Measurements from ENCODE around the gene ADAM12. TPM values are rescaled to one million over a fixed set of nuclear protein-coding genes. Genes with fewer than 3 reads are reported as not detected.

The ADAM12 gene
- total and polyA plus RNA-seq, 11 donors = 0.04 to 11.2 (median 0.82) TPM; not detected in 1

DNA sequence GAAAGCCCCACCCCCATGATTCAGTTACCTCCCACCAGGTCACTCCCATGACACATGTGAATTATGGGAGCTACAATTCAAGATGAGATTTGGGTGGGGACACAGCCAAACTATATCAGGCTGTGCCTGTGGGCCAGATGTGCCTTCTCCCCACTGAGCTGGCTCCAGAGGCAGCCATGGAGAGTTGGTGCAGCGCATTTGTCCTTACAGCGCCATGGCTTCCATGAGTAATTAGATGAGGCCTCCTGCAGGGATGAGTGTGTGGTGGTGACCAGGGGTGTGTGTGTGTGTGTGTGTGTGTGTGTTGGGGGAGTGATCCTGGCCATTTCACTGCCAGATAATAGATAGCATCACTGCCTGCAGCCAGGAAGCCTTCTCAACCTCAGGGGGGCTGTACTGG is 397.3 kb downstream of the ADAM12 start:
- H3K27ac ChIP-seq = no peak overlapping the region
- no peak for TF ChIP-seq POLR2A (IDR thresholded peaks at IDR 0.05)
- TF ChIP-seq, protein P1, sequence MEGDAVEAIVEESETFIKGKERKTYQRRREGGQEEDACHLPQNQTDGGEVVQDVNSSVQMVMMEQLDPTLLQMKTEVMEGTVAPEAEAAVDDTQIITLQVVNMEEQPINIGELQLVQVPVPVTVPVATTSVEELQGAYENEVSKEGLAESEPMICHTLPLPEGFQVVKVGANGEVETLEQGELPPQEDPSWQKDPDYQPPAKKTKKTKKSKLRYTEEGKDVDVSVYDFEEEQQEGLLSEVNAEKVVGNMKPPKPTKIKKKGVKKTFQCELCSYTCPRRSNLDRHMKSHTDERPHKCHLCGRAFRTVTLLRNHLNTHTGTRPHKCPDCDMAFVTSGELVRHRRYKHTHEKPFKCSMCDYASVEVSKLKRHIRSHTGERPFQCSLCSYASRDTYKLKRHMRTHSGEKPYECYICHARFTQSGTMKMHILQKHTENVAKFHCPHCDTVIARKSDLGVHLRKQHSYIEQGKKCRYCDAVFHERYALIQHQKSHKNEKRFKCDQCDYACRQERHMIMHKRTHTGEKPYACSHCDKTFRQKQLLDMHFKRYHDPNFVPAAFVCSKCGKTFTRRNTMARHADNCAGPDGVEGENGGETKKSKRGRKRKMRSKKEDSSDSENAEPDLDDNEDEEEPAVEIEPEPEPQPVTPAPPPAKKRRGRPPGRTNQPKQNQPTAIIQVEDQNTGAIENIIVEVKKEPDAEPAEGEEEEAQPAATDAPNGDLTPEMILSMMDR (IDR thresholded peaks at IDR 0.05) = no peak
- ATAC-seq = no peak
- 96 to 100% (median 99%) methylated on average over 2 of the region's 2 CpGs for WGBS, 4 donors
- H3K4me3 ChIP-seq = no peak overlapping the region
- no peaks in the 10 kb centered on the region for H3K36me3 ChIP-seq
- H3K27me3 ChIP-seq = no peaks in the 10 kb centered on the region
- no peak for DNase-seq
- H3K4me1 ChIP-seq = no peaks in the 10 kb centered on the region
- H3K9me3 ChIP-seq = no peaks in the 10 kb centered on the region
- intact Hi-C loops (cut with DNase I) = no loop called here

- Histone ChIP-seq H3K27me3 (no peaks in the 10 kb centered on the region), H3K4me3 (no peak overlapping the region), H3K9me3 (no peaks in the 10 kb centered on the region), H3K36me3 (no peaks in the 10 kb centered on the region), H3K4me1 (no peaks in the 10 kb centered on the region), H3K27ac (no peak overlapping the region)
- DNase-seq (peak in 1 of 5 donors; percentile 54), ATAC-seq (no peak)
- no peak for TF ChIP-seq POLR2A (IDR thresholded peaks at IDR 0.05)
- TF ChIP-seq, protein P1 (IDR thresholded peaks at IDR 0.05) = no peak
- 94 to 96% (median 94%) methylated on average over 5 of the region's 5 CpGs for WGBS, 4 donors
- intact Hi-C loops (cut with DNase I) = loop anchor here in 6 of 10 donors (5.0 to 10.0 kb wide), 7 partner anchors 103 to 1865 kb away; no protein-coding TSS in a partner anchor
Measured at GRCh38 chr10:125989791-125990190, 398.5 kb downstream of the ADAM12 start.

DNA sequence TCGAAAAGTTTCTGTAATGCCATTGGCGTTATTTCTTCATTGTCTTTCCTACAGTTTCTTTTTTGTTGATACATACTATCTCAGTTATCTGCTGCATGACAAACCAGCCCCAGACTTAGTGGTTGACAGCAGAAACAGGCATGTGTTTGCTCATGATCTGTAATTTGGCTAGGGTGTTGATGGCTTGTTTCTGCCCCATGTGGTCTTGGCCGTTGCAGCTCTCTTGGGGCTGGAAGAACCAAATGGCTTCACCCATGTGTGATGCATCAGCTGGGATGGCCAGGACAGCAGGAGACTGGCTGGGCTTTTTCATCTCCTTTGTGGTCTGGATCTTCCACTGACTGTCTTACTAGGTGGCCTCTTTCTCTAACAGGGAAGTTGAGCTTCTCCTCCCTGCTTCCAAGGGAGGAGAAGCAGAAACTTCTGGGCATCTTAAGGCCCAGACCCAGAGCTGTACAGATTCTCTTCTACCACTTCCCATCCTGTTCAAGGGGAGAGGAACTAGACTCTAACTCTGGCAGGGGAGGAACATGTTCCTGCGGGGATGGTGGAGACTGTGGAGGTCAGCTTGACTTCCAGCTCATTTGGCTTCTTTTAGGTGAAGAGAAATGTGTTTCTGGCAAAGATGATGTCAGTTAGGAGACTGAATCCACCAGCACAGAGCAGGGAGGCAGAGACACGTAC is 402.6 kb downstream of the ADAM12 start:
- H3K9me3 ChIP-seq = no peaks in the 10 kb centered on the region
- H3K27me3 ChIP-seq = no peaks in the 10 kb centered on the region
- H3K36me3 ChIP-seq = no peaks in the 10 kb centered on the region
- H3K4me3 ChIP-seq = no peak overlapping the region
- 71 to 81% (median 78%) methylated on average over 5 of the region's 5 CpGs for WGBS, 4 donors
- ATAC-seq = peak in 2 of 4 donors; percentile 14 to 62
- TF ChIP-seq, protein P1 (IDR thresholded peaks at IDR 0.05) = no peak
- no peak for TF ChIP-seq POLR2A (IDR thresholded peaks at IDR 0.05)
- H3K27ac ChIP-seq = no peak overlapping the region
- intact Hi-C loops (cut with DNase I) = loop anchor here in 6 of 10 donors (5.0 to 10.0 kb wide), 7 partner anchors 107 to 1869 kb away; no protein-coding TSS in a partner anchor
- no peaks in the 10 kb centered on the region for H3K4me1 ChIP-seq
- DNase-seq = no peak

GRCh38 chr10:125984865-125985495 is 403.3 kb downstream of the ADAM12 start:
- ATAC-seq (no peak), DNase-seq (no peak)
- Histone ChIP-seq H3K4me3 (no peak overlapping the region), H3K27me3 (no peaks in the 10 kb centered on the region), H3K27ac (no peak overlapping the region), H3K36me3 (no peaks in the 10 kb centered on the region), H3K4me1 (no peaks in the 10 kb centered on the region), H3K9me3 (no peaks in the 10 kb centered on the region)
- 76 to 95% (median 87%) methylated on average over 6 of the region's 6 CpGs for WGBS, 4 donors
- TF ChIP-seq POLR2A (IDR thresholded peaks at IDR 0.05) = no peak
- TF ChIP-seq, protein P1 (IDR thresholded peaks at IDR 0.05) = no peak
- intact Hi-C loops (cut with DNase I) = loop anchor here (5.0 to 10.0 kb wide), 12 partner anchors 107 to 1870 kb away; partner anchors contain the start of gene ADAM12 (in 5 of the 10)
